ENCODE results near the gene KLHDC3. TPM values are rescaled to one million over a fixed set of nuclear protein-coding genes. Genes with fewer than 3 reads are reported as not detected.

KLHDC3 gene
- polyA plus RNA-seq, 3 donors: 51.9 to 141 (median 106) TPM

GRCh38 chr6:42984924-42985475, 29.0 kb upstream of the KLHDC3 start:
- H4K20me1 ChIP-seq (ENCODE audit: insufficient read depth, low read length): peaks cover 17% of the 10 kb centered on the region
- WGBS (ENCODE audit: insufficient coverage): 14% methylated on average over 13 of the region's 13 CpGs
- peaks cover 11 to 18% of the 10 kb centered on the region in 2 donors for H3K36me3 ChIP-seq (replicated peaks in 1 of 2; ENCODE audit: control insufficient read depth in 1 of 2, insufficient read depth in 2 of 2, low read length in 2 of 2)
- no peak for DNase-seq
- H3K27me3 ChIP-seq (ENCODE audit: control insufficient read depth in 2 of 2, insufficient read depth in 2 of 2, low read length in 2 of 2): no peaks in the 10 kb centered on the region
- Mint-ChIP-seq H3K4me1 (peaks cover 46% of the 10 kb centered on the region), H3K27ac (peak overlapping the region in 5 of 7 donors; percentile 44 to 84 (median 78)), H3K4me3 (peak overlapping the region; percentile 85 to 96), H3K9me3 (no peaks in the 10 kb centered on the region), H3K36me3 (peaks cover 16 to 26% of the 10 kb centered on the region in 2 donors), H3K27me3 (ENCODE audit: low read depth in 3 of 3) (peaks cover 0 to 4% (median 0%) of the 10 kb centered on the region in 3 donors)
- H2AFZ ChIP-seq (ENCODE audit: insufficient read depth, low read depth, low read length, poor library complexity, severe bottlenecking): peak overlapping the region; percentile 92
- peak overlapping the region; percentile 88 for H3K4me2 ChIP-seq (replicated peaks; ENCODE audit: extremely low read depth, low read length, poor library complexity, severe bottlenecking)
- H3K9me3 ChIP-seq (replicated peaks in 1 of 2; ENCODE audit: control insufficient read depth in 1 of 2, insufficient read depth in 1 of 2, low read length in 2 of 2): no peaks in the 10 kb centered on the region
- intact Hi-C loops (cut with micrococcal nuclease): no loop called here
- no peak for TF ChIP-seq CTCF (IDR thresholded peaks at IDR 0.05)
- H3K27ac ChIP-seq (ENCODE audit: low read depth in 1 of 2, low read length in 2 of 2): peak overlapping the region in 1 of 2 donors; percentile 72
- peaks cover 31% of the 10 kb centered on the region for H3K79me2 ChIP-seq (ENCODE audit: insufficient read depth, low read length)
- peak overlapping the region; percentile 64 to 91 (median 64) for H3K4me3 ChIP-seq (replicated peaks in 1 of 3; ENCODE audit: low read depth in 2 of 3, low read length in 3 of 3)
- peak overlapping the region; percentile 85 for H3K9ac ChIP-seq (ENCODE audit: insufficient read depth, low read length, poor library complexity, severe bottlenecking)
- H3K4me1 ChIP-seq (ENCODE audit: control insufficient read depth in 1 of 2, insufficient read depth in 2 of 2, low read length in 2 of 2): peaks cover 15 to 23% of the 10 kb centered on the region in 2 donors

GRCh38 chr6:42987533-42988451, 26.3 kb upstream of the KLHDC3 start:
- no peaks in the 10 kb centered on the region for H3K9me3 Mint-ChIP-seq
- no peak overlapping the region for H3K4me2 ChIP-seq (replicated peaks; ENCODE audit: extremely low read depth, low read length, poor library complexity, severe bottlenecking)
- 79% methylated on average over 3 of the region's 5 CpGs for WGBS (ENCODE audit: insufficient coverage)
- H3K4me1 ChIP-seq (ENCODE audit: control insufficient read depth in 1 of 2, insufficient read depth in 2 of 2, low read length in 2 of 2): peaks cover 15 to 22% of the 10 kb centered on the region in 2 donors
- H3K36me3 ChIP-seq (replicated peaks in 1 of 2; ENCODE audit: control insufficient read depth in 1 of 2, insufficient read depth in 2 of 2, low read length in 2 of 2): peaks cover 23 to 37% of the 10 kb centered on the region in 2 donors
- no peak overlapping the region for H3K27ac ChIP-seq (ENCODE audit: low read depth in 1 of 2, low read length in 2 of 2)
- intact Hi-C loops (cut with micrococcal nuclease): no loop called here
- no peaks in the 10 kb centered on the region for H3K27me3 ChIP-seq (ENCODE audit: control insufficient read depth in 2 of 2, insufficient read depth in 2 of 2, low read length in 2 of 2)
- peaks cover 0 to 4% (median 0%) of the 10 kb centered on the region in 3 donors for H3K27me3 Mint-ChIP-seq (ENCODE audit: low read depth in 3 of 3)
- H4K20me1 ChIP-seq (ENCODE audit: insufficient read depth, low read length): peaks cover 17% of the 10 kb centered on the region
- no peak for DNase-seq
- TF ChIP-seq CTCF (IDR thresholded peaks at IDR 0.05): no peak
- no peaks in the 10 kb centered on the region for H3K9me3 ChIP-seq (replicated peaks in 1 of 2; ENCODE audit: control insufficient read depth in 1 of 2, insufficient read depth in 1 of 2, low read length in 2 of 2)
- H3K4me3 ChIP-seq (replicated peaks in 1 of 3; ENCODE audit: low read depth in 2 of 3, low read length in 3 of 3): no peak overlapping the region
- H2AFZ ChIP-seq (ENCODE audit: insufficient read depth, low read depth, low read length, poor library complexity, severe bottlenecking): no peak overlapping the region
- peaks cover 42% of the 10 kb centered on the region for H3K4me1 Mint-ChIP-seq
- H3K4me3 Mint-ChIP-seq: peak overlapping the region in 1 of 2 donors; percentile 24
- H3K27ac Mint-ChIP-seq: peak overlapping the region in 1 of 7 donors; percentile 15
- peaks cover 34% of the 10 kb centered on the region for H3K79me2 ChIP-seq (ENCODE audit: insufficient read depth, low read length)
- H3K9ac ChIP-seq (ENCODE audit: insufficient read depth, low read length, poor library complexity, severe bottlenecking): no peak overlapping the region
- H3K36me3 Mint-ChIP-seq: peaks cover 24 to 50% of the 10 kb centered on the region in 2 donors

All from CD14-positive monocyte (primary cell).